HG03025 (cell line): ENCODE results near the gene VWDE.
"Not testable (repeated sequence)": the region's sequence is repeated elsewhere in the genome, so short reads cannot be mapped to it uniquely, and the experiment has no call there.

Experiments
- ATAC-seq: cut with Tn5 transposase; IDR thresholded peaks from one replicate; pipeline ENCODE4 v1.9.1; 2021; ENCODE audit warnings: mild to moderate bottlenecking, moderate library complexity; ENCODE audit not compliant: unreplicated experiment, low FRiP score

The VWDE gene

GRCh38 chr7:12403287-12404181 is at the start of gene VWDE:
TSS of gene VWDE (minus strand) at chr7:12403865. CDS start at chr7:12403716, 149 bp downstream.
- peak; percentile 37 for ATAC-seq

GRCh38 chr7:12453136-12453535 is 49.5 kb upstream of the VWDE start:
- ATAC-seq = not testable (repeated sequence)

- no peak for ATAC-seq
Observed at GRCh38 chr7:12450615-12451014, 47.0 kb upstream of the VWDE start.

- ATAC-seq = no peak
Observed at GRCh38 chr7:12444785-12445184, 41.1 kb upstream of the VWDE start.

- no peak for ATAC-seq
Observed at GRCh38 chr7:12440229-12440628, 36.6 kb upstream of the VWDE start.

GRCh38 chr7:12436896-12437535 is 33.4 kb upstream of the VWDE start:
- no peak for ATAC-seq

GRCh38 chr7:12436126-12436525 is 32.5 kb upstream of the VWDE start:
- no peak for ATAC-seq

- no peak for ATAC-seq
Observed at GRCh38 chr7:12434012-12434642, 30.5 kb upstream of the VWDE start.

- no peak for ATAC-seq
Observed at GRCh38 chr7:12431886-12432556, 28.4 kb upstream of the VWDE start.

- no peak for ATAC-seq
Observed at GRCh38 chr7:12425311-12425710, 21.6 kb upstream of the VWDE start.

- no peak for ATAC-seq
Observed at GRCh38 chr7:12423997-12424745, 20.5 kb upstream of the VWDE start.

GRCh38 chr7:12423355-12423996 is 19.8 kb upstream of the VWDE start:
- no peak for ATAC-seq

GRCh38 chr7:12422554-12423320 is 19.1 kb upstream of the VWDE start:
- ATAC-seq = no peak

GRCh38 chr7:12418452-12418851 is 14.8 kb upstream of the VWDE start:
- no peak for ATAC-seq

- ATAC-seq = no peak
Observed at GRCh38 chr7:12415072-12415471, 11.4 kb upstream of the VWDE start.

GRCh38 chr7:12412407-12412806 is 8.7 kb upstream of the VWDE start:
- ATAC-seq = no peak

- ATAC-seq = no peak
Observed at GRCh38 chr7:12410523-12410922, 6.9 kb upstream of the VWDE start.

- no peak for ATAC-seq
Observed at GRCh38 chr7:12409097-12409711, 5.5 kb upstream of the VWDE start.
